ENCODE measurements around the gene ITSN2. TPM values are rescaled to one million over a fixed set of nuclear protein-coding genes. Genes with fewer than 3 reads are reported as not detected.

The ITSN2 gene
- total and polyA plus RNA-seq, 2 of the 8 experiments (the other 6 are each of a cell fraction or from before 2014, with no cell fraction given): 9.3 to 17.0 TPM

- no peak overlapping the region for H3K18ac ChIP-seq (ENCODE audit: extremely low read depth, low read length)
- H3K4me3 ChIP-seq (ENCODE audit: extremely low read depth in 1 of 4, insufficient read depth in 2 of 4, low read depth in 3 of 4, low read length in 4 of 4): no peak overlapping the region
- no peak overlapping the region for H3K27ac ChIP-seq (ENCODE audit: low read depth, low read length)
- no peak overlapping the region for H2BK15ac ChIP-seq (ENCODE audit: low read length)
- CTCF ChIA-PET (ENCODE audit: partially characterized antibody): interaction anchor here (0.6 to 1.1 kb wide), 3 partner anchors 12 to 1327 kb away, joined by 3 read pairs; no protein-coding TSS in a partner anchor
- DNase-seq (ENCODE audit: low read depth in 1 of 2, low spot score in 2 of 2): no peak
- no peaks in the 10 kb centered on the region for H3K79me1 ChIP-seq (ENCODE audit: low read depth, low read length)
- H4K5ac ChIP-seq (ENCODE audit: insufficient read length, low read depth, low read length): no peak overlapping the region
- no peak overlapping the region for H4K8ac ChIP-seq (ENCODE audit: extremely low read depth, insufficient read depth, low read length)
- H3K23me2 ChIP-seq (ENCODE audit: low read depth, low read length): no peaks in the 10 kb centered on the region
- no peak overlapping the region for H2BK12ac ChIP-seq (ENCODE audit: low read depth, low read length)
- POLR2A ChIA-PET (ENCODE audit: partially characterized antibody): interaction anchor here (0.7 kb wide), 1 partner anchor 589 kb away, joined by 3 read pairs; no protein-coding TSS in a partner anchor
- H3K79me2 ChIP-seq (ENCODE audit: control insufficient read depth in 1 of 2, insufficient read depth in 2 of 2, low read length in 2 of 2): no peaks in the 10 kb centered on the region
- H2BK5ac ChIP-seq (ENCODE audit: low read depth, low read length): no peak overlapping the region
- no peak overlapping the region for H4K91ac ChIP-seq (replicated peaks; ENCODE audit: insufficient read length, low read length)
- no peaks in the 10 kb centered on the region for H3K4me1 ChIP-seq (replicated peaks in 1 of 4; ENCODE audit: control insufficient read depth in 3 of 4, insufficient read depth in 4 of 4, low read length in 3 of 4)
- H3K4ac ChIP-seq (replicated peaks; ENCODE audit: insufficient read length, low read depth, low read length): no peak overlapping the region
- no peak overlapping the region for H2BK20ac ChIP-seq (ENCODE audit: low read length)
- no peak overlapping the region for H3K4me2 ChIP-seq (ENCODE audit: insufficient read depth in 1 of 2, low read depth in 2 of 2, low read length in 2 of 2)
- H4K20me1 ChIP-seq (replicated peaks in 1 of 2; ENCODE audit: control insufficient read depth in 1 of 2, insufficient read depth in 2 of 2, low read length in 2 of 2): no peaks in the 10 kb centered on the region
- no peaks in the 10 kb centered on the region for H3K36me3 ChIP-seq (ENCODE audit: control insufficient read depth in 2 of 4, insufficient read depth in 4 of 4, low read length in 3 of 4)
- H3K9me3 ChIP-seq (ENCODE audit: insufficient read depth in 2 of 2, low read depth in 1 of 2, low read length in 1 of 2): no peaks in the 10 kb centered on the region
- FAIRE-seq: no peak
- H3K14ac ChIP-seq (ENCODE audit: insufficient read length): no peak overlapping the region
- H3K27me3 ChIP-seq (replicated peaks in 1 of 4; ENCODE audit: control insufficient read depth in 3 of 4, extremely low read depth in 1 of 4, insufficient read depth in 3 of 4, low read length in 3 of 4): no peaks in the 10 kb centered on the region
- no peak overlapping the region for H3K23ac ChIP-seq (ENCODE audit: insufficient read length)
- H3K9ac ChIP-seq (replicated peaks in 1 of 4; ENCODE audit: extremely low read depth in 1 of 4, low read depth in 3 of 4, low read length in 3 of 4): no peak overlapping the region
- no peak for TF ChIP-seq BRCA1 (IDR thresholded peaks at IDR 0.05; ENCODE audit: low read depth, low read length)
- 69% methylated on average over 1 of the region's 1 CpG; no CpG with 5 or more reads in 1 of the 2 experiments for WGBS, 2 experiments (ENCODE audit: extremely low coverage in 1 of 2, insufficient coverage in 1 of 2, insufficient read length in 1 of 2, insufficient replicate concordance in 2 of 2, low coverage in 1 of 2, low lambda C conversion rate in 2 of 2, missing lambda C conversion rate in 1 of 2)
- no peak overlapping the region for H2BK120ac ChIP-seq (replicated peaks; ENCODE audit: low read depth, low read length)
- no peak overlapping the region for H2AK5ac ChIP-seq (ENCODE audit: low read depth, low read length)
- no peak overlapping the region for H2AFZ ChIP-seq (ENCODE audit: low read length)
- H3K56ac ChIP-seq (replicated peaks; ENCODE audit: insufficient read length, low read depth, low read length): no peak overlapping the region
Measured at GRCh38 chr2:24176326-24176725, 184.0 kb downstream of the ITSN2 start.

All from H1 (cell line).